Smooth muscle cell (in vitro differentiated cells): ENCODE data around the gene MYZAP. TPM values are rescaled to one million over a fixed set of nuclear protein-coding genes. Genes with fewer than 3 reads are reported as not detected.

Source experiments
- DNase-seq: peaks from one replicate; lab custom pipeline; 2025; ENCODE audit not compliant: unreplicated experiment; lab: John Stamatoyannopoulos, UW
- H2AFZ ChIP-seq: fragments of 200-600 bp; sonication (generic); 2 replicates; pipeline ENCODE4 v1.6.0; 2016; ENCODE audit warnings: antibody characterized with exemption, low read depth, mild to moderate bottlenecking
- H3F3A ChIP-seq: fragments of 200-600 bp; sonication (generic); 2 replicates; pipeline ENCODE4 v1.6.0; 2017; ENCODE audit warnings: antibody characterized with exemption, low read depth
- H3K27ac ChIP-seq: fragments of 200-600 bp; sonication (generic); 2 replicates; pipeline ENCODE4 v1.5.1; 2016; ENCODE audit warnings: low read depth, mild to moderate bottlenecking
- H3K27me3 ChIP-seq: fragments of 200-600 bp; sonication (generic); 2 replicates; pipeline ENCODE4 v1.6.1; 2016; ENCODE audit warnings: low read depth, mild to moderate bottlenecking
- H3K36me3 ChIP-seq: fragments of 200-600 bp; sonication (generic); 2 replicates; pipeline ENCODE4 v1.5.1; 2016; ENCODE audit warnings: low read depth
- H3K4me1 ChIP-seq: fragments of 200-600 bp; sonication (generic); 2 replicates; pipeline ENCODE4 v1.5.1; 2016; ENCODE audit warnings: low read depth
- H3K4me2 ChIP-seq: fragments of 200-600 bp; sonication (generic); 2 replicates; pipeline ENCODE4 v1.6.0; 2016; ENCODE audit warnings: mild to moderate bottlenecking
- H3K4me3 ChIP-seq: fragments of 200-600 bp; sonication (generic); 2 replicates; pipeline ENCODE4 v1.5.1; 2016; ENCODE audit warnings: mild to moderate bottlenecking
- H3K79me2 ChIP-seq: fragments of 200-600 bp; sonication (generic); 2 replicates; pipeline ENCODE4 v1.6.0; 2016; ENCODE audit warnings: low read depth, mild to moderate bottlenecking
- H3K9ac ChIP-seq: fragments of 200-600 bp; sonication (generic); 2 replicates; pipeline ENCODE4 v1.6.0; 2016; ENCODE audit warnings: low read depth
- H3K9me3 ChIP-seq: fragments of 200-600 bp; sonication (generic); replicated peaks from 2 replicates; pipeline ENCODE4 v1.5.1; 2016; ENCODE audit warnings: low read depth
- H4K20me1 ChIP-seq: fragments of 200-600 bp; sonication (generic); 2 replicates; pipeline ENCODE4 v1.6.0; 2016; ENCODE audit warnings: low read depth
- CTCF ChIP-seq: fragments of 200-600 bp; sonication (generic); IDR thresholded peaks from 2 replicates; pipeline ENCODE4 v1.5.1; 2017; ENCODE audit warnings: borderline replicate concordance, mild to moderate bottlenecking, antibody characterized with exemption; ENCODE audit not compliant: insufficient read depth, poor library complexity, severe bottlenecking
- WGBS: methylation state at CpG from one replicate; pipeline ENCODE4 v1.1.7; 2016; ENCODE audit warnings: low lambda C conversion rate; 5-methylcytosine and 5-hydroxymethylcytosine counted together
- polyA plus RNA-seq: library from polyadenylated mRNA; unstranded; fragments of >200 nt; fragmentation: Nextera tagmentation; extraction: Ambion mirVana; gene quantifications from 2 replicates; pipeline ENCODE4 v1.2.1, GENCODE V29; 2016
- total RNA-seq: library from RNA; depleted of rRNA; stranded (reverse); fragments of >200 nt; gene quantifications from 2 replicates; pipeline ENCODE4 v1.2.3, GENCODE V29; 2014

Gene MYZAP
- total and polyA plus RNA-seq, 2 experiments from 2014 or later, result 0.09 to 0.65 TPM

GRCh38 chr15:57665194-57665593 is 73.5 kb downstream of the MYZAP start:
- Histone ChIP-seq H3K9ac (no peak overlapping the region), H3K4me3 (no peak overlapping the region), H4K20me1 (no peaks in the 10 kb centered on the region), H3K79me2 (no peaks in the 10 kb centered on the region), H3K27me3 (no peaks in the 10 kb centered on the region), H3K4me1 (peaks cover 7% of the 10 kb centered on the region), H3K27ac (no peak overlapping the region), H3K9me3 (no peaks in the 10 kb centered on the region), H3F3A (no peaks in the 10 kb centered on the region), H2AFZ (no peak overlapping the region), H3K36me3 (no peaks in the 10 kb centered on the region), H3K4me2 (no peak overlapping the region)
- 96% methylated on average over 2 of the region's 2 CpGs for WGBS
- no peak for DNase-seq
- TF ChIP-seq CTCF, result no peak

- no peak for TF ChIP-seq CTCF
- Histone ChIP-seq H3K9ac (no peak overlapping the region), H3K27ac (no peak overlapping the region), H3K79me2 (no peaks in the 10 kb centered on the region), H3K4me1 (peaks cover 7% of the 10 kb centered on the region), H3K4me3 (no peak overlapping the region), H2AFZ (no peak overlapping the region), H3K4me2 (no peak overlapping the region), H3K36me3 (no peaks in the 10 kb centered on the region), H3K27me3 (no peaks in the 10 kb centered on the region), H3K9me3 (no peaks in the 10 kb centered on the region), H4K20me1 (no peaks in the 10 kb centered on the region), H3F3A (no peaks in the 10 kb centered on the region)
- 80% methylated on average over 4 of the region's 4 CpGs for WGBS
- DNase-seq, result no peak
These were observed 74.2 kb downstream of the MYZAP start for GRCh38 chr15:57665939-57666338.

GRCh38 chr15:57667171-57667849 is 75.6 kb downstream of the MYZAP start:
- H3K79me2 ChIP-seq, result no peaks in the 10 kb centered on the region
- no peaks in the 10 kb centered on the region for H4K20me1 ChIP-seq
- 25% methylated on average over 10 of the region's 10 CpGs for WGBS
- H2AFZ ChIP-seq, result peak overlapping the region; percentile 0
- peak overlapping the region; percentile 58 for H3K27ac ChIP-seq
- no peak for TF ChIP-seq CTCF
- no peaks in the 10 kb centered on the region for H3K9me3 ChIP-seq
- peaks cover 7% of the 10 kb centered on the region for H3K4me1 ChIP-seq
- H3K4me3 ChIP-seq, result peak overlapping the region; percentile 18
- no peaks in the 10 kb centered on the region for H3K36me3 ChIP-seq
- DNase-seq, result no peak
- H3K9ac ChIP-seq, result no peak overlapping the region
- H3K4me2 ChIP-seq, result peak overlapping the region; percentile 73
- no peaks in the 10 kb centered on the region for H3K27me3 ChIP-seq
- no peaks in the 10 kb centered on the region for H3F3A ChIP-seq

- TF ChIP-seq CTCF, result no peak
These were observed 76.3 kb downstream of the MYZAP start for GRCh38 chr15:57668016-57668415.

More at GRCh38 chr15:57668016-57668415, 76.3 kb downstream of the MYZAP start:
- no peak for DNase-seq
- Histone ChIP-seq H3K27me3 (no peaks in the 10 kb centered on the region), H2AFZ (peak overlapping the region; percentile 0), H3K4me3 (no peak overlapping the region), H3K9me3 (no peaks in the 10 kb centered on the region), H3K9ac (no peak overlapping the region), H3K79me2 (no peaks in the 10 kb centered on the region), H3F3A (no peaks in the 10 kb centered on the region), H3K36me3 (no peaks in the 10 kb centered on the region), H4K20me1 (no peaks in the 10 kb centered on the region), H3K4me1 (peaks cover 7% of the 10 kb centered on the region), H3K27ac (no peak overlapping the region), H3K4me2 (peak overlapping the region; percentile 73)
- WGBS, result 81% methylated on average over 4 of the region's 4 CpGs
